K562 (cell line): ENCODE measurements around the gene SHC1. TPM values are rescaled to one million over a fixed set of nuclear protein-coding genes. Genes with fewer than 3 reads are reported as not detected.
A peak's percentile ranks its signal among the peaks of the same experiment; 100 is the strongest.

Experiments
- MCM2 ChIP-seq: fragments of 450-650 bp; IDR thresholded peaks from 2 replicates; pipeline ENCODE4 v1.6.1; 2017; ENCODE audit warnings: low read depth, mild to moderate bottlenecking
- NFATC3 ChIP-seq: fragments of 450-650 bp; IDR thresholded peaks from 2 replicates; pipeline ENCODE4 v1.6.1; 2017; ENCODE audit warnings: mild to moderate bottlenecking
- NR2C2 ChIP-seq, 2 experiments: fragments of 200-800 bp in 1 of 2; sonication (Bioruptor generic) in 1 of 2; sonication (generic) in 1 of 2; formaldehyde crosslinking in 1 of 2; IDR thresholded peaks; 2 replicates each; pipeline versions ENCODE4 v1.6.1 to v1.8.0; 2016 to 2022; ENCODE audit warnings: mild to moderate bottlenecking in 1 of 2, missing compliant biosample characterization in 1 of 2, missing genetic modification characterization in 1 of 2, missing genetic modification reagents in 1 of 2
- NR4A1 ChIP-seq, 2 experiments: fragments of 250-450 bp in 1 of 2; fragments of 450-650 bp in 1 of 2; sonication (Bioruptor Pico) in 1 of 2; IDR thresholded peaks; 2 replicates each; pipeline versions ENCODE4 v1.4.0 to v1.6.1; 2016 to 2020; ENCODE audit warnings: mild to moderate bottlenecking in 2 of 2, missing compliant biosample characterization in 1 of 2, missing genetic modification characterization in 1 of 2, moderate library complexity in 1 of 2
- PHF20 ChIP-seq: fragments of 450-650 bp; IDR thresholded peaks from 2 replicates; pipeline ENCODE4 v1.6.1; 2018; ENCODE audit not compliant: partially characterized antibody
- PHTF2 ChIP-seq: fragments of 250-450 bp; sonication (Bioruptor Pico); IDR thresholded peaks from 2 replicates; pipeline ENCODE4 v1.5.0; 2021; ENCODE audit warnings: mild to moderate bottlenecking
- PRDM10 ChIP-seq: fragments of 450-650 bp; IDR thresholded peaks from 2 replicates; pipeline ENCODE4 v1.6.1; 2018; ENCODE audit not compliant: partially characterized antibody
- RBM34 ChIP-seq: fragments of 200-400 bp; formaldehyde crosslinking; IDR thresholded peaks from 2 replicates; pipeline ENCODE4 v1.6.1; 2018; ENCODE audit warnings: low read length, borderline replicate concordance; ENCODE audit not compliant: insufficient read depth
- RBM39 ChIP-seq: fragments of 200-400 bp; formaldehyde crosslinking; optimal IDR thresholded peaks from 2 replicates; pipeline ENCODE3; 2018; ENCODE audit warnings: low read depth, low read length
- SETDB1 ChIP-seq: IDR thresholded peaks from one replicate; pipeline ENCODE4 v1.6.1; 2012; ENCODE audit warnings: low read length, control low read depth, inconsistent platforms
- SIN3B ChIP-seq: fragments of 450-650 bp; IDR thresholded peaks from 2 replicates; pipeline ENCODE4 v1.6.1; 2017; ENCODE audit warnings: low read depth, mild to moderate bottlenecking, moderate library complexity
- TAF9B ChIP-seq: fragments of 450-650 bp; IDR thresholded peaks from 2 replicates; pipeline ENCODE4 v1.6.1; 2018; ENCODE audit warnings: mild to moderate bottlenecking; ENCODE audit not compliant: partially characterized antibody
- TARDBP ChIP-seq: fragments of 450-650 bp; IDR thresholded peaks from 2 replicates; pipeline ENCODE4 v1.6.1; 2016
- ZFP1 ChIP-seq: fragments of 450-650 bp; formaldehyde crosslinking; IDR thresholded peaks from 2 replicates; pipeline ENCODE4 v1.4.0; 2020; ENCODE audit warnings: mild to moderate bottlenecking, mixed read lengths
- ZKSCAN1 ChIP-seq: fragments of 150-350 bp; IDR thresholded peaks from 2 replicates; pipeline ENCODE4 v1.6.1; 2016; ENCODE audit warnings: low read depth, low read length
- ZNF655 ChIP-seq: fragments of 250-450 bp; sonication (Bioruptor Pico); IDR thresholded peaks from 2 replicates; pipeline ENCODE4 v1.5.0; 2021
- ZNF668 ChIP-seq: fragments of 250-450 bp; sonication (Bioruptor Pico); IDR thresholded peaks from 2 replicates; pipeline ENCODE4 v1.8.0; 2022; ENCODE audit warnings: mild to moderate bottlenecking, inconsistent platforms
- polyA plus RNA-seq, 8 experiments: library from polyadenylated mRNA; depleted of rRNA in 4 of 8; stranded (reverse) in 5 of 8; unstranded in 3 of 8; fragments of >200 nt; fragmentation: Nextera tagmentation in 2 of 8; fragmentation: Illumina TruSeq in 1 of 8; extraction: Ambion mirVana in 2 of 8; extraction: Trizol in 1 of 8; gene quantifications; 2 replicates each; pipeline versions ENCODE4 v1.2.1 to v1.2.3, GENCODE V29; 2011 to 2014; ENCODE audit warnings: inconsistent platforms in 1 of 8, missing spikeins in 1 of 8
- total RNA-seq, 7 experiments: library from RNA; depleted of rRNA in 6 of 7; stranded (reverse); fragments of >200 nt in 6 of 7; fragmentation: Illumina TruSeq in 2 of 7; extraction: Trizol in 2 of 7; gene quantifications; 2 replicates each; pipeline versions ENCODE4 v1.2.1 to v1.2.3, GENCODE V29; 2011 to 2021; ENCODE audit warnings: low replicate concordance in 1 of 7
- TF ChIP-seq, protein P1 (sequence below): fragments of 450-650 bp; formaldehyde crosslinking; IDR thresholded peaks from 2 replicates; pipeline ENCODE4 v1.4.0; 2022; ENCODE audit warnings: missing genetic modification characterization
- TF ChIP-seq, protein P2 (sequence below): fragments of 450-650 bp; formaldehyde crosslinking; IDR thresholded peaks from 2 replicates; pipeline ENCODE4 v1.4.0; 2020; ENCODE audit warnings: mild to moderate bottlenecking, moderate library complexity

The SHC1 gene
- total and polyA plus RNA-seq, 9 of the 15 experiments (the other 6 are each of a cell fraction or from before 2014, with no cell fraction given): 4.1 to 113 (median 51.9) TPM

DNA sequence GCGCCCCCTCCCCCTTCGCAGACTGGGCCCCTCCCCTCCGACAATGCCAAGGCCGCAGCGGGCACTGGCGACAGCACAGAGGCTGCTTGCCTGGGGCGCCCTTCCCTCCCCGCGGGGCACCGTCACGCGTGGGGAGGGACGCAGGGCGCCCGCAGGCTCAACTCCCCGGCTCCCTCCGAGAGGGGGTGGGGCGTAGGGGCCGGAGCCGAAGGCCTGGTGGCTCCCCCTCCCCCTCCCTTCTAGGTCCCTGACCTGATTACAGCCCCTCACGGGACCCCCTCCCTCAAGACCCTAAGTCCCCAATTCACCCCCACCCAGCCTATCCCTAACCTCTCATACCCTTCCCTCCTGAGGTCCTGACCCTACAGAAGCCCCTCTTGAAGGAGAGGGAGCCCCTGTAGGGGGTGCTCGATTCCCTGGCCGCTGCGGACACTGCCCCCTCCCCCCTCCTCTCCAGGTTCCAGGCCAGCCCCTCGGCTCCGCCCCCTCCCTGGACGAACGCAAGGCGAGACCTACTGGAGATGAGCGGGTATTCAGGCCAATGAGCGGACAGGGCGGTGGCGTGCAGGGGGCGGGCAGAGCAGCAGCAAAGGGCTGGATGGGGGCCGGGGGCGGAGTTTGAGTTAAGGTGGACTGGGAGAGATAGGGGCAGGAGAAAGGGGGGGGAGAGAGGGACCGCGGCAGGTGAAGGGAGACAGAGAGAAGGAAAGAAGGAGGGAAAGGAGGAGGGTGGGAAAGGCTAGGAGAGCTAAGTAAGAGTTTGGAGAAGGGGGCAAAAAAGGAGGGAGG is 31.3 kb upstream of the SHC1 start (continued):
- TF ChIP-seq PHF20: peak; percentile 28
- TF ChIP-seq NFATC3: no peak
- no peak for TF ChIP-seq NR4A1 (CRISPR knock-in tag; IDR thresholded peaks at IDR 0.05)
- TF ChIP-seq NR4A1 (tag; IDR thresholded peaks at IDR 0.05): no peak
- TF ChIP-seq, protein P1, sequence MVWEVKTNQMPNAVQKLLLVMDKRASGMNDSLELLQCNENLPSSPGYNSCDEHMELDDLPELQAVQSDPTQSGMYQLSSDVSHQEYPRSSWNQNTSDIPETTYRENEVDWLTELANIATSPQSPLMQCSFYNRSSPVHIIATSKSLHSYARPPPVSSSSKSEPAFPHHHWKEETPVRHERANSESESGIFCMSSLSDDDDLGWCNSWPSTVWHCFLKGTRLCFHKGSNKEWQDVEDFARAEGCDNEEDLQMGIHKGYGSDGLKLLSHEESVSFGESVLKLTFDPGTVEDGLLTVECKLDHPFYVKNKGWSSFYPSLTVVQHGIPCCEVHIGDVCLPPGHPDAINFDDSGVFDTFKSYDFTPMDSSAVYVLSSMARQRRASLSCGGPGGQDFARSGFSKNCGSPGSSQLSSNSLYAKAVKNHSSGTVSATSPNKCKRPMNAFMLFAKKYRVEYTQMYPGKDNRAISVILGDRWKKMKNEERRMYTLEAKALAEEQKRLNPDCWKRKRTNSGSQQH (CRISPR knock-in tag): peak; percentile 93
- TF ChIP-seq PHTF2 (CRISPR knock-in tag): no peak
- TF ChIP-seq ZKSCAN1: no peak
- no peak for TF ChIP-seq ZNF668 (CRISPR knock-in tag)
- no peak for TF ChIP-seq MCM2
- no peak for TF ChIP-seq RBM39
- no peak for TF ChIP-seq ZNF655 (CRISPR knock-in tag)
- TF ChIP-seq NR2C2 (CRISPR knock-in tag; IDR thresholded peaks at IDR 0.05): no peak
- peak; percentile 26; the same call in 1 of the 2 replicates for TF ChIP-seq NR2C2 (tag; IDR thresholded peaks at IDR 0.05)
- TF ChIP-seq TAF9B: peak; percentile 63
- TF ChIP-seq ZFP1 (CRISPR knock-in tag): no peak
- no peak for TF ChIP-seq SETDB1
- 0 out of 2 replicates have a peak, but pooled peaks have one; percentile 20 for TF ChIP-seq SIN3B
- TF ChIP-seq TARDBP: peak; percentile 73; the same call in 1 of the 2 replicates
- peak; percentile 56 for TF ChIP-seq PRDM10
- TF ChIP-seq, protein P2, sequence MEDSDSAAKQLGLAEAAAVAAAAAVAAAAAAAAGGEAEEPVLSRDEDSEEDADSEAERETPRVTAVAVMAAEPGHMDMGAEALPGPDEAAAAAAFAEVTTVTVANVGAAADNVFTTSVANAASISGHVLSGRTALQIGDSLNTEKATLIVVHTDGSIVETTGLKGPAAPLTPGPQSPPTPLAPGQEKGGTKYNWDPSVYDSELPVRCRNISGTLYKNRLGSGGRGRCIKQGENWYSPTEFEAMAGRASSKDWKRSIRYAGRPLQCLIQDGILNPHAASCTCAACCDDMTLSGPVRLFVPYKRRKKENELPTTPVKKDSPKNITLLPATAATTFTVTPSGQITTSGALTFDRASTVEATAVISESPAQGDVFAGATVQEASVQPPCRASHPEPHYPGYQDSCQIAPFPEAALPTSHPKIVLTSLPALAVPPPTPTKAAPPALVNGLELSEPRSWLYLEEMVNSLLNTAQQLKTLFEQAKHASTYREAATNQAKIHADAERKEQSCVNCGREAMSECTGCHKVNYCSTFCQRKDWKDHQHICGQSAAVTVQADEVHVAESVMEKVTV: no peak
- TF ChIP-seq RBM34: no peak
